Thoracic aorta (tissue), 2 donors: ENCODE measurements around the gene RFWD3. TPM values are rescaled to one million over a fixed set of nuclear protein-coding genes. Genes with fewer than 3 reads are reported as not detected.
A peak's percentile ranks its signal among the peaks of the same experiment; 100 is the strongest.
"Not testable (repeated sequence)": the region's sequence is repeated elsewhere in the genome, so short reads cannot be mapped to it uniquely, and the experiment has no call there.

Experiments
- ATAC-seq: fragments of 150-250 bp; one replicate; pipeline ENCODE4 v1.8.0; 2017; ENCODE audit warnings: low read depth; ENCODE audit not compliant: insufficient number of reproducible peaks, low FRiP score
- DNase-seq: peaks from one replicate; pipeline ENCODE4 v3.0.0-alpha.2; 2020; ENCODE audit warnings: low spot score
- H3K27ac ChIP-seq, 2 donors: fragments of 200-600 bp; sonication (generic); 1 replicate in 1 of 2; 2 replicates in 1 of 2; pipeline ENCODE4 v1.5.1; 2016; ENCODE audit warnings: mild to moderate bottlenecking in 2 of 2, moderate library complexity in 2 of 2
- H3K27me3 ChIP-seq: fragments of 200-600 bp; sonication (generic); replicated peaks from 2 replicates; pipeline ENCODE4 v1.6.0; 2016; ENCODE audit warnings: mild to moderate bottlenecking; ENCODE audit not compliant: insufficient read depth
- H3K36me3 ChIP-seq: fragments of 200-600 bp; sonication (generic); one replicate; pipeline ENCODE4 v1.5.1; 2016
- H3K4me1 ChIP-seq, 2 donors: fragments of 200-600 bp; sonication (generic); 1 replicate in 1 of 2; 2 replicates in 1 of 2; pipeline versions ENCODE4 v1.5.1 to v1.6.0; 2016; ENCODE audit warnings: low read depth in 2 of 2, mild to moderate bottlenecking in 1 of 2; ENCODE audit not compliant: control insufficient read depth in 1 of 2
- H3K4me3 ChIP-seq: fragments of 200-600 bp; sonication (generic); 2 replicates; pipeline ENCODE4 v1.5.1; 2016; ENCODE audit warnings: mild to moderate bottlenecking
- H3K9me3 ChIP-seq: fragments of 200-600 bp; sonication (generic); 2 replicates; pipeline ENCODE4 v1.5.1; 2016
- CTCF ChIP-seq: fragments of 200-600 bp; sonication (generic); IDR thresholded peaks from one replicate; pipeline ENCODE4 v1.5.1; 2019; ENCODE audit warnings: antibody characterized with exemption
- total RNA-seq, 2 donors: library from RNA; depleted of rRNA; stranded (reverse); fragments of >200 nt; gene quantifications; one replicate each; pipeline versions ENCODE4 v1.1.0 to v1.2.3, GENCODE V29; 2016

RFWD3 gene
- total RNA-seq, 2 donors from 2014 or later = 16.7 to 28.8 TPM

GRCh38 chr16:74679983-74680382 lies 13.3 kb upstream of the RFWD3 start:
- Histone ChIP-seq H3K36me3 (peaks cover 14% of the 10 kb centered on the region), H3K4me1 (no peaks in the 10 kb centered on the region), H3K27me3 (no peaks in the 10 kb centered on the region), H3K4me3 (no peak overlapping the region), H3K27ac (no peak overlapping the region), H3K9me3 (no peaks in the 10 kb centered on the region)
- ATAC-seq = no peak
- no peak for DNase-seq
- no peak for TF ChIP-seq CTCF

- Histone ChIP-seq H3K9me3 (no peaks in the 10 kb centered on the region), H3K4me3 (no peak overlapping the region), H3K27ac (no peak overlapping the region), H3K4me1 (no peaks in the 10 kb centered on the region), H3K36me3 (peaks cover 17% of the 10 kb centered on the region), H3K27me3 (no peaks in the 10 kb centered on the region)
- no peak for ATAC-seq
- DNase-seq = no peak
- no peak for TF ChIP-seq CTCF
These were observed 11.2 kb upstream of the RFWD3 start for GRCh38 chr16:74677868-74678267.

- ATAC-seq = no peak
- no peak for TF ChIP-seq CTCF
- no peaks in the 10 kb centered on the region for H3K4me1 ChIP-seq
- no peak overlapping the region for H3K4me3 ChIP-seq
- peaks cover 17% of the 10 kb centered on the region for H3K36me3 ChIP-seq
- DNase-seq = no peak
- H3K27ac ChIP-seq = no peak overlapping the region
- H3K27me3 ChIP-seq = no peaks in the 10 kb centered on the region
- no peaks in the 10 kb centered on the region for H3K9me3 ChIP-seq
These were observed 7.2 kb upstream of the RFWD3 start for GRCh38 chr16:74673876-74674275.

GRCh38 chr16:74668877-74669276 lies 2.2 kb upstream of the RFWD3 start:
- H3K27me3 ChIP-seq, H3K27ac ChIP-seq, H3K9me3 ChIP-seq, H3K4me3 ChIP-seq, DNase-seq, ATAC-seq: not testable (repeated sequence)
- Histone ChIP-seq H3K36me3 (peaks cover 15% of the 10 kb centered on the region), H3K4me1 (peaks cover 8 to 15% of the 10 kb centered on the region in 2 donors)

GRCh38 chr16:74667255-74667700 lies 601 bp upstream of the RFWD3 start:
- Histone ChIP-seq H3K9me3 (no peaks in the 10 kb centered on the region), H3K36me3 (peaks cover 12% of the 10 kb centered on the region), H3K4me1 (peaks cover 8 to 15% of the 10 kb centered on the region in 2 donors), H3K4me3 (peak overlapping the region; percentile 78), H3K27ac (peak overlapping the region in 1 of 2 donors; percentile 17), H3K27me3 (no peaks in the 10 kb centered on the region)
- DNase-seq (no peak), ATAC-seq (no peak)
- TF ChIP-seq CTCF = no peak

GRCh38 chr16:74666010-74666421 lies 661 bp downstream of the RFWD3 start:
- H3K27ac ChIP-seq = peak overlapping the region in 1 of 2 donors; percentile 26
- H3K9me3 ChIP-seq = no peaks in the 10 kb centered on the region
- TF ChIP-seq CTCF = no peak
- DNase-seq = no peak
- peak overlapping the region; percentile 78 for H3K4me3 ChIP-seq
- H3K4me1 ChIP-seq = peaks cover 8 to 15% of the 10 kb centered on the region in 2 donors
- peaks cover 14% of the 10 kb centered on the region for H3K36me3 ChIP-seq
- ATAC-seq = no peak
- H3K27me3 ChIP-seq = no peaks in the 10 kb centered on the region
